ENCODE data around the gene AKR1B1.

DNA sequence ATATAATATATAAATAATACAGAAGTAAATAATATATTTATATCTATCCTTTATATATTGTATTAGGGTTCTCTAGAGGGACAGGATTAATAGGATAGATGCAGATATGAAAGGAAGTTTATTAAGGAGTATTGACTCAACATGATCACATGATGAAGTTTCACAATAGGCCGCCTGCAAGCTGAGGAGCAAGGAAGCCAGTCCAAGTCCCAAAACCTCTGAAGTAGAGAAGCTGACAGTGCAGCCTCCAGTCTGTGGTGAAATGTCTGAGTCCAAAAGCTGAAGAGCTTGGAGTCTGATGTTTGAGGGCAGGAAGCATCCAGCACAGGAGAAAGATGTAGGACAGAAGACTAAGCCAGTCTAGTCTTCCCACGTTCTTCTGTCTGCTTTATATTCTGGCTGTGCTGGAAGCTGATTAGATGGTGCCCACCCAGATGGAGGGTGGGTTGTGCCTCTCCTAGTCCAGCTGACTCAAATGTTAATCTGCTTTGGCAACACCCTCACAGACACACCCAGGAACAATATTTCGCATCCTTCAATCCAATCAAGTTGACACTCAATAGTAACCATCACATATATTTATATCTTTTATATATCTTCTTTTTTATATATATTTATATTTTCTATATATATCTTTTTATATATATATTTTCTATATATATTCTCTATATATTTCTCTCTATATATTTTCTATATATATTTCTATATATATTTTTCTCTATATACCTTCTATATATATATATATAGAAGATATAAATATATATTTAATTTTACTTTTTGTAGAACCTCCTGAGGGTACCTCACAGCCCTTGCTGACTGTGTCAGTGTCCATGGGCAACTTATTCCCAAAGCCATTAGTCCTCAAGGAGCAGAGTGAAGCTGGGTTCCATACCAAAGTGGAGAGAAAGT lies 43.8 kb upstream of the AKR1B1 start:
- TF ChIP-seq, protein P1, sequence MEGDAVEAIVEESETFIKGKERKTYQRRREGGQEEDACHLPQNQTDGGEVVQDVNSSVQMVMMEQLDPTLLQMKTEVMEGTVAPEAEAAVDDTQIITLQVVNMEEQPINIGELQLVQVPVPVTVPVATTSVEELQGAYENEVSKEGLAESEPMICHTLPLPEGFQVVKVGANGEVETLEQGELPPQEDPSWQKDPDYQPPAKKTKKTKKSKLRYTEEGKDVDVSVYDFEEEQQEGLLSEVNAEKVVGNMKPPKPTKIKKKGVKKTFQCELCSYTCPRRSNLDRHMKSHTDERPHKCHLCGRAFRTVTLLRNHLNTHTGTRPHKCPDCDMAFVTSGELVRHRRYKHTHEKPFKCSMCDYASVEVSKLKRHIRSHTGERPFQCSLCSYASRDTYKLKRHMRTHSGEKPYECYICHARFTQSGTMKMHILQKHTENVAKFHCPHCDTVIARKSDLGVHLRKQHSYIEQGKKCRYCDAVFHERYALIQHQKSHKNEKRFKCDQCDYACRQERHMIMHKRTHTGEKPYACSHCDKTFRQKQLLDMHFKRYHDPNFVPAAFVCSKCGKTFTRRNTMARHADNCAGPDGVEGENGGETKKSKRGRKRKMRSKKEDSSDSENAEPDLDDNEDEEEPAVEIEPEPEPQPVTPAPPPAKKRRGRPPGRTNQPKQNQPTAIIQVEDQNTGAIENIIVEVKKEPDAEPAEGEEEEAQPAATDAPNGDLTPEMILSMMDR (IDR thresholded peaks at IDR 0.05; ENCODE audit: low read length), result no peak
- TF ChIP-seq EZH2 (IDR thresholded peaks at IDR 0.05; ENCODE audit: borderline replicate concordance, low read length), result no peak
